HG03342 (cell line): ENCODE measurements around the gene BBS9.
"Not testable (repeated sequence)": the region's sequence is repeated elsewhere in the genome, so short reads cannot be mapped to it uniquely, and the experiment has no call there.

Source experiments
- ATAC-seq: cut with Tn5 transposase; IDR thresholded peaks from one replicate; pipeline ENCODE4 v1.9.1; 2021; ENCODE audit warnings: mild to moderate bottlenecking, moderate library complexity; ENCODE audit not compliant: unreplicated experiment

The BBS9 gene

GRCh38 chr7:33485747-33486493, 356.6 kb downstream of the BBS9 start:
- no peak for ATAC-seq

GRCh38 chr7:33486633-33487032, 357.3 kb downstream of the BBS9 start:
- no peak for ATAC-seq

- ATAC-seq, result peak; percentile 75
Observed at GRCh38 chr7:33487998-33488682, 358.8 kb downstream of the BBS9 start.

GRCh38 chr7:33494474-33494873, 365.1 kb downstream of the BBS9 start:
- no peak for ATAC-seq

GRCh38 chr7:33495207-33495606, 365.8 kb downstream of the BBS9 start:
- ATAC-seq, result no peak

GRCh38 chr7:33497051-33497450, 367.7 kb downstream of the BBS9 start:
- no peak for ATAC-seq

GRCh38 chr7:33500703-33501701, 371.6 kb downstream of the BBS9 start:
- ATAC-seq, result no peak

GRCh38 chr7:33503014-33503413, 373.6 kb downstream of the BBS9 start:
- ATAC-seq, result no peak

- no peak for ATAC-seq
Observed at GRCh38 chr7:33503736-33504135, 374.4 kb downstream of the BBS9 start.

- ATAC-seq, result no peak
Observed at GRCh38 chr7:33504266-33504665, 374.9 kb downstream of the BBS9 start.

GRCh38 chr7:33509206-33509605, 379.8 kb downstream of the BBS9 start:
- ATAC-seq, result no peak

- no peak for ATAC-seq
Observed at GRCh38 chr7:33511778-33512177, 382.4 kb downstream of the BBS9 start.

- ATAC-seq, result no peak
Observed at GRCh38 chr7:33516568-33516967, 387.2 kb downstream of the BBS9 start.

- no peak for ATAC-seq
Observed at GRCh38 chr7:33517191-33517590, 387.8 kb downstream of the BBS9 start.

- not testable (repeated sequence) for ATAC-seq
Observed at GRCh38 chr7:33527008-33527407, 397.6 kb downstream of the BBS9 start.

- not testable (repeated sequence) for ATAC-seq
Observed at GRCh38 chr7:33527613-33528012, 398.2 kb downstream of the BBS9 start.

- ATAC-seq, result no peak
Observed at GRCh38 chr7:33529070-33529469, 399.7 kb downstream of the BBS9 start.

- no peak for ATAC-seq
Observed at GRCh38 chr7:33530664-33531063, 401.3 kb downstream of the BBS9 start.

- ATAC-seq, result no peak
Observed at GRCh38 chr7:33531888-33532287, 402.5 kb downstream of the BBS9 start.

- ATAC-seq, result no peak
Observed at GRCh38 chr7:33534833-33535232, 405.5 kb downstream of the BBS9 start.

- ATAC-seq, result no peak
Observed at GRCh38 chr7:33535989-33536388, 406.6 kb downstream of the BBS9 start.
